ENCODE measurements around the gene ATF6.
A peak's percentile ranks its signal among the peaks of the same experiment; 100 is the strongest.
"Not testable (repeated sequence)": the region's sequence is repeated elsewhere in the genome, so short reads cannot be mapped to it uniquely, and the experiment has no call there.

ATF6 gene

GRCh38 chr1:161784968-161785367 is 18.8 kb downstream of the ATF6 start:
- no peak for DNase-seq

GRCh38 chr1:161787355-161787754 is 21.2 kb downstream of the ATF6 start:
- DNase-seq, result no peak

- DNase-seq, result no peak
Observed at GRCh38 chr1:161790587-161791317, 24.6 kb downstream of the ATF6 start.

GRCh38 chr1:161791904-161792655 is 26.0 kb downstream of the ATF6 start:
- DNase-seq, result no peak

- peak; percentile 81 for DNase-seq
Observed at GRCh38 chr1:161792740-161793139, 26.6 kb downstream of the ATF6 start.

- DNase-seq, result no peak
Observed at GRCh38 chr1:161799792-161800191, 33.7 kb downstream of the ATF6 start.

- no peak for DNase-seq
Observed at GRCh38 chr1:161801955-161802354, 35.8 kb downstream of the ATF6 start.

- no peak for DNase-seq
Observed at GRCh38 chr1:161803181-161803580, 37.1 kb downstream of the ATF6 start.

GRCh38 chr1:161805399-161806197 is 39.5 kb downstream of the ATF6 start:
- no peak for DNase-seq

GRCh38 chr1:161809202-161809601 is 43.1 kb downstream of the ATF6 start:
- not testable (repeated sequence) for DNase-seq

- not testable (repeated sequence) for DNase-seq
Observed at GRCh38 chr1:161809656-161810055, 43.5 kb downstream of the ATF6 start.

GRCh38 chr1:161810780-161811179 is 44.7 kb downstream of the ATF6 start:
- DNase-seq, result no peak

- peak; percentile 32 for DNase-seq
Observed at GRCh38 chr1:161816201-161816600, 50.1 kb downstream of the ATF6 start.

- no peak for DNase-seq
Observed at GRCh38 chr1:161817176-161817730, 51.1 kb downstream of the ATF6 start.

- DNase-seq, result no peak
Observed at GRCh38 chr1:161820914-161821313, 54.8 kb downstream of the ATF6 start.

- DNase-seq, result no peak
Observed at GRCh38 chr1:161824618-161825017, 58.5 kb downstream of the ATF6 start.

- DNase-seq, result no peak
Observed at GRCh38 chr1:161825831-161826230, 59.7 kb downstream of the ATF6 start.

GRCh38 chr1:161826478-161826877 is 60.4 kb downstream of the ATF6 start:
- DNase-seq, result no peak

GRCh38 chr1:161827786-161828185 is 61.7 kb downstream of the ATF6 start:
- no peak for DNase-seq

GRCh38 chr1:161832299-161832907 is 66.3 kb downstream of the ATF6 start:
- not testable (repeated sequence) for DNase-seq

- DNase-seq, result no peak
Observed at GRCh38 chr1:161834967-161835550, 68.9 kb downstream of the ATF6 start.

- no peak for DNase-seq
Observed at GRCh38 chr1:161836018-161836417, 69.9 kb downstream of the ATF6 start.

Measured in hematopoietic multipotent progenitor cell treated with erythropoietin and hydrocortisone succinate and interleukin-3 and kit ligand, for 6 days (in vitro differentiated cells).